Activated CD8-positive, alpha-beta T cell treated with anti-CD3 and anti-CD28 coated beads for 36 hours (primary cell): ENCODE measurements around the gene COL8A2. TPM values are rescaled to one million over a fixed set of nuclear protein-coding genes. Genes with fewer than 3 reads are reported as not detected.

Experiments used
- ATAC-seq: fragments of 200-7000 bp; cut with Tn5 transposase; one replicate; pipeline ENCODE4 v1.10.0; 2021; ENCODE audit warnings: mild to moderate bottlenecking, moderate library complexity
- CTCF ChIA-PET: fragments of 350-600 bp; sonication (Branson Sonifier 250); formaldehyde crosslinking; loops from one replicate; lab custom pipeline; 2021; ENCODE audit warnings: antibody characterized with exemption; lab: Charles Lee
- POLR2A ChIA-PET: fragments of 350-600 bp; sonication (Branson Sonifier 250); formaldehyde crosslinking; loops from one replicate; lab custom pipeline; 2021; ENCODE audit warnings: antibody characterized with exemption; lab: Charles Lee
- DNase-seq: peaks from one replicate; pipeline ENCODE4 v3.0.0-alpha.2; 2020
- H3K27ac Mint-ChIP-seq: one replicate; pipeline ENCODE4 v1.8.0; 2021; ENCODE audit warnings: mild to moderate bottlenecking, mixed read lengths
- H3K27me3 Mint-ChIP-seq: one replicate; pipeline ENCODE4 v1.8.0; 2021; ENCODE audit warnings: mixed read lengths
- H3K36me3 Mint-ChIP-seq: one replicate; pipeline ENCODE4 v1.8.0; 2021; ENCODE audit warnings: low read depth, mixed read lengths
- H3K4me1 Mint-ChIP-seq: one replicate; pipeline ENCODE4 v1.8.0; 2021; ENCODE audit warnings: low read depth, mixed read lengths
- H3K4me3 Mint-ChIP-seq: one replicate; pipeline ENCODE4 v1.8.0; 2021; ENCODE audit warnings: mild to moderate bottlenecking, moderate library complexity, mixed read lengths
- H3K9me3 Mint-ChIP-seq: one replicate; pipeline ENCODE4 v1.8.0; 2021; ENCODE audit warnings: mixed read lengths
- CTCF ChIP-seq: fragments of 200-600 bp; IDR thresholded peaks from one replicate; pipeline ENCODE4 v1.8.0; 2022; ENCODE audit warnings: antibody characterized with exemption, mild to moderate bottlenecking
- intact Hi-C: fragments of 100-400 bp; cut with micrococcal nuclease; formaldehyde crosslinking; loops from one replicate; pipeline ENCODE4 v1.10.0; 2022
- total RNA-seq, 2 experiments: library from RNA; stranded (reverse); gene quantifications; one replicate each; pipeline ENCODE4 v1.2.3, GENCODE V29; 2021

The COL8A2 gene
- total RNA-seq, 2 experiments from 2014 or later = 0.83 to 0.85 TPM

DNA sequence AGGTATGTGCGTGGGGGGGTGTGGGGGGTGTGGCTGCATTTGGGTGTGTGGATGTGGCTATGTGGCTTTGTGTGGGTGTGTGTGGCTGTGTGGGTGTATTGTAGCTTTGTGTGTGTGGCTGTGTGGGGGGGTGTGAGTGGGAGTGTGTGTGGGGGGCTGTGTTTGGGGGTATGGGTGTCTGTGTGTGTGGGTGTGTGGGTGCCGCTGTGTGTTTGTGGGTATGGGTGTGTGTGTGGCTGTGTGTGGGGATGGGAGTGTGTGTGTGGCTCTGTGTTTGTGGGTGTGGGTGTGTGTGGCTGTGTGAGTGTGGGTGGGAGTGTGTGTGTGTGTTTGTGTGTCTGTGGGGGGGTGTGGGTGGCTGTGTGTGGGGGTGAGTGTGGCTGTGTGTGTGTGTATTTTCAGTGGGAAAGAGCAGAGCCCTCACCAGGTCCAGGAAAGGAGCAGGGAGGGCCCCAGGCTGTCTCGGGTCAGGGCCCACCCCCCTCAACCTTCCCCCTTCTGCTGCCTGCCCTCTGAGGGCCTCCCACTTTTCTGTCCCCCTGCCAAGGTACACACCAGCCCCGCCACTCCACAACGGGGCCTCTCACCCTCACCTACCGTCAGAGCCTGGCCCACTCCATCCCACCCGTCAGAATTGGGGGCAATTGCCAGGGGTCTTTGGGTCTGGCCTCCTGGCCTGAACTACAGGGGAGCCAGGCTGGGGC lies 1.9 kb upstream of the COL8A2 start:
- H3K27me3 Mint-ChIP-seq = peaks cover 29% of the 10 kb centered on the region
- no peak for TF ChIP-seq CTCF
- CTCF ChIA-PET = interaction anchor here (1.3 kb wide), 1 partner anchor 11 kb away, joined by 3 read pairs; no protein-coding TSS in a partner anchor
- no peak for ATAC-seq
- H3K4me3 Mint-ChIP-seq = no peak overlapping the region
- DNase-seq = no peak
- POLR2A ChIA-PET = interaction anchor here (0.5 kb wide), 1 partner anchor 9 kb away, joined by 3 read pairs; no protein-coding TSS in a partner anchor
- peaks cover 25% of the 10 kb centered on the region for H3K4me1 Mint-ChIP-seq
- intact Hi-C loops = no loop called here
- no peaks in the 10 kb centered on the region for H3K36me3 Mint-ChIP-seq
- no peak overlapping the region for H3K27ac Mint-ChIP-seq
- no peaks in the 10 kb centered on the region for H3K9me3 Mint-ChIP-seq

GRCh38 chr1:36126005-36126716 lies 1.1 kb upstream of the COL8A2 start:
- Mint-ChIP-seq H3K9me3 (no peaks in the 10 kb centered on the region), H3K27me3 (peaks cover 29% of the 10 kb centered on the region), H3K4me3 (no peak overlapping the region), H3K36me3 (no peaks in the 10 kb centered on the region), H3K4me1 (peaks cover 25% of the 10 kb centered on the region), H3K27ac (no peak overlapping the region)
- ATAC-seq (no peak), DNase-seq (no peak)
- ChIA-PET POLR2A (no interaction called here), CTCF (interaction anchor here (1.0 kb wide), 1 partner anchor 62 kb away, joined by 3 read pairs; no protein-coding TSS in a partner anchor)
- no peak for TF ChIP-seq CTCF
- intact Hi-C loops = no loop called here

DNA sequence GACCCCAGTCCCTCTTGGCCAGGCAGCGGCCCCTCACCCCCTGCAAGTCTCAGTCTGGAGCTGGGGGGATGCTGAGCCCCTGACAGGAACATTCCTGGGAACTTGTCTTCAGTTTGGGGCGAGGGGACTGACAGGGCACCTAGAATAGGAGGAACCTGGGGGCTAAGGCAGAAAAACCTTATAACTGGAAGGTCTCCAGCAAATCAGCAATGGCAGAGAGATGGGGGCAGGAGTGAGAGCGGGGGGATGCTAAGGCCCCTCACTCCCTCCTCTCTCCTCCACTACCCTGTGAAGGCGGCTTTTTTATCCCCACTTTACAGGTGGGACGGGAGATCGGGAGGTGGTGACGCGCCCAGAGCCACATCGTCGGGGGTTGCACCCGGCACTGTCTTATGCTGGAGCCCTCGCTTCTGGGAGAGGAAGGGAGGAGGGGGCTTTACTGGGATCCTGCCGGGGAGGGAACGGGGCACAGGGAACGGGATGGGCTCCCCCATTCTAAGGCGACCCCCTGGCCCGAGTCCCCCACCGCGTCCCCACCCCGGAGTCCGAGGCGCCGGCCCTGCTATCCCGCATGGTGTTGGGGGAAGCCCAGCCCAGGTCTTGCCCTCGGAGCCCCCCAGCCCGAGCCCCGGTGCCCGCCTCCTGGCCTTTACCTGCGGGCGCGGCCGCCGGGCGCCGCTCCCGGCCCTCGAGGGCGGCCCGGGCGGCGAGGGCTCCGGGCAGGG lies 456 bp downstream of the COL8A2 start:
- H3K27me3 Mint-ChIP-seq = peaks cover 29% of the 10 kb centered on the region
- DNase-seq (no peak), ATAC-seq (no peak)
- ChIA-PET POLR2A (interaction anchor here (0.9 kb wide), 1 partner anchor 17 kb away, joined by 3 read pairs; no protein-coding TSS in a partner anchor), CTCF (interaction anchor here (1.0 kb wide), 1 partner anchor 63 kb away, joined by 3 read pairs; no protein-coding TSS in a partner anchor)
- intact Hi-C loops = no loop called here
- H3K4me3 Mint-ChIP-seq = peak overlapping the region; percentile 39
- no peaks in the 10 kb centered on the region for H3K36me3 Mint-ChIP-seq
- H3K27ac Mint-ChIP-seq = no peak overlapping the region
- no peaks in the 10 kb centered on the region for H3K9me3 Mint-ChIP-seq
- TF ChIP-seq CTCF = no peak
- H3K4me1 Mint-ChIP-seq = peaks cover 25% of the 10 kb centered on the region

- peak; percentile 57 for DNase-seq
- no peaks in the 10 kb centered on the region for H3K36me3 Mint-ChIP-seq
- H3K9me3 Mint-ChIP-seq = no peaks in the 10 kb centered on the region
- TF ChIP-seq CTCF = no peak
- ChIA-PET CTCF (interaction anchor here (1.5 to 1.6 kb wide), 2 partner anchors 10 to 12 kb away, joined by 3 to 5 read pairs; no protein-coding TSS in a partner anchor), POLR2A (interaction anchor here (0.9 kb wide), 1 partner anchor 18 kb away, joined by 3 read pairs; no protein-coding TSS in a partner anchor)
- H3K27ac Mint-ChIP-seq = peak overlapping the region; percentile 60
- peak overlapping the region; percentile 39 for H3K4me3 Mint-ChIP-seq
- intact Hi-C loops = no loop called here
- peaks cover 25% of the 10 kb centered on the region for H3K4me1 Mint-ChIP-seq
- peaks cover 29% of the 10 kb centered on the region for H3K27me3 Mint-ChIP-seq
- peak; percentile 67 for ATAC-seq
Observed at GRCh38 chr1:36123356-36123755, 1.7 kb downstream of the COL8A2 start.
